ENCODE measurements around the gene COL27A1. TPM values are rescaled to one million over a fixed set of nuclear protein-coding genes. Genes with fewer than 3 reads are reported as not detected.

Gene COL27A1
- total RNA-seq, 2 experiments from 2014 or later: 8.9 to 9.1 TPM

DNA sequence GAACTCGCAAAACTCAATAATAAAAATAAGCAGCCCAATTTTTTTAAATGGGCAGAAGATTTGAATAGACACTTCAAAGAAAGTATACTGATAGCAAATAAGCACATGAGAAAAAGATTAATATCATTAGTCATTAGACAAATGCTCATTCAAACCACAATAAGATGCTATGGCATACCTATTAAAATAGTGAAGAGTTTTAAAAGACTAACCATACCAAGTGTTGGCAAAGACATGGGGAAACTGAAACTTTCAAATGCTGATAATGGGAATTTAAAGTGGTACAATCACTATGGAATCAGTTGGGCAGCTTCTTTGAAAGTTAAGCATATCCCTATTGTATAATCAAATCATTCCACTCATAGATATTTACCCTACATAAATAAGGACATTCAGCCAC is 141.0 kb downstream of the COL27A1 start:
- Mint-ChIP-seq H3K36me3 (ENCODE audit: low read depth) (peaks cover 12% of the 10 kb centered on the region), H3K4me3 (no peak overlapping the region), H3K4me1 (no peaks in the 10 kb centered on the region), H3K27me3 (no peaks in the 10 kb centered on the region), H3K9me3 (ENCODE audit: low read depth) (peaks cover 14% of the 10 kb centered on the region), H3K27ac (no peak overlapping the region)
- no peak for DNase-seq
- ATAC-seq: no peak
- ChIA-PET CTCF (interaction anchor here (2.2 kb wide), 1 partner anchor 188 kb away, joined by 6 read pairs; no protein-coding TSS in a partner anchor), POLR2A (interaction anchor here (0.6 kb wide), 1 partner anchor 14 kb away, joined by 3 read pairs; no protein-coding TSS in a partner anchor)
- intact Hi-C loops (cut with DNase I, micrococcal nuclease): no loop called here

DNA sequence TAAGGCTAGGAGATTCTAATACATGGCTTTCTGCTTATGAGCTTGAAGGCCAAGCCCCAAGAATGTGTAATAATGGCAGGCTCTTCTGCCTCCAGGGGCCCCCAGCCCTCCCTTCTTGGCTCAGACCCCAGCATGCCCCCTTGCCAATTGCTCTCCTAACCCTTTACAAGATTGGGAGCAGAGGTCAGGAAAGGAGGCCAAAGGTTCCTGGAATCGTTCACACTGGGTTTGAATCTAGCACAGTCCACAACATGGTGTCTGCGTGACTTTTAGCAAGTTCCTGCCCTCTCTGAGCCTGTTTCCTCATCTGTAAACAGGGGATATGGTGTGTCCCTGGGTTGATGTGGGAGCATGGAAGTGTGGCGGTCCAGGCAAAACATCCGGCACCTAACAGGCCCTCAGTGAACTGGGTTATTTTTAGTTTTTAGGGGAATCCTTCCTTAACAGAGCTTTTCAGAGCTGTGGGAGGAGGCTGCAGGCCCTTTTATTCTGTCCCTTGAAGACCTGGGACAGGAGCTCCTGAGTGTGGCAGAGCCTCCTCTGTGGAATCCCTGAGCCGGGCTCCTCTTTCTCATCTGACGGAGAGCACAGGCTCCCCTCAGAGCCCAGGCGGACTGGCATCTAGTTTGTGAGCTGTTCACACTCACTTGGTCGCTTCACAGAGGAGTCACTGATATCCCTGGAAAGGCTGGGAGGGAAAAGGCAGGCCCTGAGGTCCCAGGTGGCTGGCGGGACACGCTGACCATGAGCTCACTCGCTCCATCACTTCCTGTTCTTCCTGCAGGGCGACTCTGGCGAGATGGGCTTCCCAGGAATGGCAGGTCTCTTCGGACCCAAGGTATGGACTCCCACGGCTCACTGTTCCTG is 144.2 kb downstream of the COL27A1 start:
- POLR2A ChIA-PET: no interaction called here
- H3K27ac Mint-ChIP-seq: no peak overlapping the region
- no peak for ATAC-seq
- H3K27me3 Mint-ChIP-seq: no peaks in the 10 kb centered on the region
- peaks cover 11% of the 10 kb centered on the region for H3K36me3 Mint-ChIP-seq (ENCODE audit: low read depth)
- DNase-seq: no peak
- H3K9me3 Mint-ChIP-seq (ENCODE audit: low read depth): peaks cover 13% of the 10 kb centered on the region
- intact Hi-C loops (cut with DNase I, micrococcal nuclease): no loop called here
- no peaks in the 10 kb centered on the region for H3K4me1 Mint-ChIP-seq
- CTCF ChIA-PET: interaction anchor here (0.8 to 2.4 kb wide), 4 partner anchors 9 to 217 kb away, joined by 3 to 9 read pairs (median 4); partner anchors contain the start of gene COL27A1
- no peak overlapping the region for H3K4me3 Mint-ChIP-seq

DNA sequence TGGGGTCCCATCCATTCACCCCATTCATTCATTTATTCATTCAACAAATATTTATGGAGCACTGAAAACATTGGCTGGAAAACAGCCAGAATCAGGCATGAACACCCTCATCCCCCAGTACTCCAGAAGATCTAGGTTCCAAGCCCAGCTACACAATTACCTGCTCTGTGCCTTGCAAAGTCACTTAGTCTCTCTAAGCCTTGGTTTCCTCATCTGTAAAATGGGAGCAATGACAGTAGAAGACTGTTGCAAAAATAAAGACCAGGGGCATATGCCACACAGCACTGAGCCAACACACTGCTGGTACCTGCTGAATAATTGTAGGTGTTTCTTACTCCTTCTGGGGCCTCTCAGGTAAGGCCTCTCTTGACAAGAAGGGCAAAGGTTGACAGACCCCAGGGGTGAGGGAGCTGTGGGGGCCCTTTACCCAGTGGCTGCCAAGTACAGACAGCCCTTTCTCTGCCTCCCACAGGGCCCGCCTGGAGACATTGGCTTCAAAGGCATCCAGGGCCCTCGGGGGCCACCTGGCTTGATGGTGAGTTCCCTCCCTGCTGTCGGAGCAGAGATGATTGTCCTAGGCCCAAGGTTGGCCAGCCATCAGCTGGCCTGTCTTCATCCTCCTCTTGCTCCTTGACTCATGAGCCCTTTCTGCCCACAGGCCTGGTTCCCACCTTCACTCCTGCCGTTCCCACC is 145.0 kb downstream of the COL27A1 start:
- Mint-ChIP-seq H3K27me3 (no peaks in the 10 kb centered on the region), H3K9me3 (ENCODE audit: low read depth) (peaks cover 5% of the 10 kb centered on the region), H3K36me3 (ENCODE audit: low read depth) (peaks cover 4% of the 10 kb centered on the region), H3K4me3 (no peak overlapping the region), H3K4me1 (no peaks in the 10 kb centered on the region), H3K27ac (no peak overlapping the region)
- CTCF ChIA-PET: interaction anchor here (0.5 to 2.4 kb wide), 3 partner anchors 9 to 473 kb away, joined by 3 to 9 read pairs (median 3); no protein-coding TSS in a partner anchor
- POLR2A ChIA-PET: no interaction called here
- ATAC-seq (no peak), DNase-seq (no peak)
- intact Hi-C loops (cut with DNase I, micrococcal nuclease): no loop called here

DNA sequence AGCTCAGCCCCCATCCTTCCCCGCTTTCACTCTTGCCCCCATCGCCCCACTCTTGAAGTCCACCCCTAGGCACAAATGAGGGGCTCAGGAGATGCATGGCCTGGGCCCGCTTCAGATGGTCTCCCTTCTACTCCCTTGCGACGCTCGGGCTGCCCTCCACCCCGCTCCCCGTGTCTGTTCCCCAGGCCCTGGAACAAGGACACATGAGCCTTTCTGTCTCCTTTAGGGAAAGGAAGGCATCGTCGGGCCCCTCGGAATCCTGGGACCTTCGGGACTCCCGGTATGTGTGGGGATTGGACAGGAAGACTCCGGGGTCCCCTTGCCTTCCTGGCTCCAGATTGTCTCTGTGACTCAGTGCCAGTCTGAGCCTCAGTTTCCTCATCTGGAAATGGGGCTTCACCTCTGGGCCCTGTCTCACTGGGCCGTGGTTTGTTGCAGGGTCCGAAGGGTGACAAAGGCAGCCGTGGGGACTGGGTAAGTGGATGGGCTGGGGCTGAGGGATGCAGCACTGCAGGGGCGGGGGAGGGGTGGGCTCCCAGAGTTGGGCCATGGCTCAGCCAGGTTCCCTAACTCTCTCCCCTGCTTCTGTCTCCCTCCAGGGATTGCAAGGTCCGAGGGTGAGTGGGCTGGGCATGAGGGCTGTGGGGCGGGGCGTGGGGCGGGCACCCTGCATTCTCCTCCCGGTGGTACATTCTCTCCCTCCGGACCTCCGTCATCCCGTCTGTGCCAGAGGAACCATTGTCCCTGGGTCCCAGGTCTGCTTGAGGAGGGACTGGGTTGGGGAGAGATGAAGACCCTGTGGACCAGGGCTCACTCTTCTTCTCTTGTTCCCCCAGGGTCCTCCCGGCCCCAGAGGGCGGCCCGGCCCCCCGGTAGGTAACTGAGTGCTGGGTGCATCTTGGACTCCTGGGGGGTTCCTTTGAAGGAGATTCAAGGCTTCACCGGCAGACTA is 145.8 kb downstream of the COL27A1 start:
- no peak for ATAC-seq
- H3K4me3 Mint-ChIP-seq: no peak overlapping the region

DNA sequence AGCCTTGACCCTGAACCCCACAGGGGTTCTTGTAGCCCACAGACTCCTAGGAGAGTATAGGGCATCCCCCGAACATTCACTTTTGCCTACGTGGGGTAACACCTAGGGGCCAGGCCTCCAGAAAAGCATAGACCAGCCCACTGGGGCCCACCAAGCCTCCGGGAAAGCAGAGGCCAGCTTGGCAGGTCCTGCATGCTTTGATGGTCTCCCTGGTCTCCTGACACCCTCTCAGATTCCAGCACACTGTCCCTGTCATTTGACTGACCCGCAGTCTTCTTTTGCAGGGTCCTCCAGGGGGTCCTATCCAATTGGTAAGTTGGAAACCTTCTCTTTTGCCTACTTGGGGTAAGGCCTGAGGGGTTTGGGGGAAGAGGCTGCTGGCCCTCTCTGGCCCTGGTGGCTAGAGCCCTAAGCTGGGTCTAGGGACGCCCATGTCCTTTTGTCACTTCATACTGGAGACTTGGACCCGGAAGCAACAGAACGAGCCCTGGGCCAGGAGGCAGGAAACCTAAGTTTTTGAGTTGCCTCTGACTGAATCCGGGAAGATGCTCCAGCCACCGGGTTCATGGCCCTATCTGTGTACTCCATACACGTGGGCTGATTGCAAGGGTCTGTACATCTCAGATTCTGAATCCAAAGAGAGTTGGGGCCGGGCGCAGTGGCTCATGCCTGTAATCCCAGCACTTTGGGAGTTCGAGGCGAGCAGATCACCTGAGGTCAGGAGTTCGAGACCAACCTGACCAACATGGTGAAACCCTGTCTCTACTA is 146.6 kb downstream of the COL27A1 start:
- DNase-seq (no peak), ATAC-seq (no peak)
- intact Hi-C loops (cut with DNase I, micrococcal nuclease): no loop called here
- ChIA-PET CTCF (no interaction called here), POLR2A (no interaction called here)
- Mint-ChIP-seq H3K4me1 (peaks cover 4% of the 10 kb centered on the region), H3K27ac (no peak overlapping the region), H3K4me3 (no peak overlapping the region), H3K36me3 (ENCODE audit: low read depth) (no peaks in the 10 kb centered on the region), H3K27me3 (no peaks in the 10 kb centered on the region), H3K9me3 (ENCODE audit: low read depth) (no peaks in the 10 kb centered on the region)

More for the DNA sequence above, 145.8 kb downstream of the COL27A1 start:
- no peaks in the 10 kb centered on the region for H3K9me3 Mint-ChIP-seq (ENCODE audit: low read depth)
- H3K4me1 Mint-ChIP-seq: peaks cover 4% of the 10 kb centered on the region
- no peak for DNase-seq
- H3K27ac Mint-ChIP-seq: no peak overlapping the region
- ChIA-PET CTCF (interaction anchor here (0.5 kb wide), 1 partner anchor 472 kb away, joined by 3 read pairs; no protein-coding TSS in a partner anchor), POLR2A (no interaction called here)
- H3K36me3 Mint-ChIP-seq (ENCODE audit: low read depth): no peaks in the 10 kb centered on the region
- H3K27me3 Mint-ChIP-seq: no peaks in the 10 kb centered on the region
- intact Hi-C loops (cut with DNase I, micrococcal nuclease): no loop called here

DNA sequence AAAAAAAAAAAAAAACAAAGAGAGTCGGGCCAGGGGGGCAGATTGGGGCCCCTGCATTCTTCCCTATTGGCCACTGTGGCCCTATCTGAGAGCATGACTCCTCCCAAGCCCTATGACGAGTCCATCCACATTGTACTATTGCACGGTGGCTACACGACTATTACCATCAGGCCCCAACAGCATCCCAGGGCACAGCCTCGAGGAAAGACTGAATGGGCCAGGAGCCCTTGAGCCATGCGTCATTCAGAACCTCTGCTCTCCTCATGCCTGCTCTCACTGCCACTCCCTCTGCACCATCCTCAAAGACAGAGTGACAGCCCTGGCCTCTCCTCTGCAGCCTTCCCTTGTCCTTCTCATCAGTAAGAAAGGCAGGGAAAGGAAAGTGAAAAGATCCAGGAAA is 147.4 kb downstream of the COL27A1 start:
- peaks cover 4% of the 10 kb centered on the region for H3K4me1 Mint-ChIP-seq
- CTCF ChIA-PET: no interaction called here
- no peak for DNase-seq
- no peak overlapping the region for H3K27ac Mint-ChIP-seq
- H3K27me3 Mint-ChIP-seq: no peaks in the 10 kb centered on the region
- H3K9me3 Mint-ChIP-seq (ENCODE audit: low read depth): no peaks in the 10 kb centered on the region
- no peak overlapping the region for H3K4me3 Mint-ChIP-seq
- H3K36me3 Mint-ChIP-seq (ENCODE audit: low read depth): no peaks in the 10 kb centered on the region
- intact Hi-C loops (cut with DNase I, micrococcal nuclease): no loop called here
- POLR2A ChIA-PET: no interaction called here
- ATAC-seq: no peak

DNA sequence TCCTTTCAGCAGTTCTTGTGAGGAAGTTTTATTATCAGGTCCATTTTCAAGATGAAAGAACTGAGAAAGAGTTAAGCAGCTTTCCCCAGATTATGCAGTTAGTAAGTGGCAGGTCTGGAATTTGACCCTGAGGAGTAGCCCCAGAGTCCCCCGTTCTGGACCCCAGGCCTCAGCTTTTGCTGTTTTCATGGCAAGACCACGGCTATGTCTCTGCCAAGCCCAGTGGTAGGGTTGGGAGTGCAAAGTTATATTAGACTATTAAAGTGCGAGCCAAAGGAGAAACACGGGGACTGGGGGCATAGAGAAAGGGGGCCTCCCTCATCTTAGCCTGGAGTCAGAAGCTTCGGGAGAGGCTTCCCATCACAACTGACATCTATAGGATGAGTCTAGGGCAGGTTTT is 148.2 kb downstream of the COL27A1 start:
- peaks cover 4% of the 10 kb centered on the region for H3K4me1 Mint-ChIP-seq
- no peak overlapping the region for H3K27ac Mint-ChIP-seq
- ChIA-PET POLR2A (no interaction called here), CTCF (interaction anchor here (0.6 to 1.4 kb wide), 3 partner anchors 82 to 1460 kb away, joined by 3 read pairs; no protein-coding TSS in a partner anchor)
- no peak overlapping the region for H3K4me3 Mint-ChIP-seq
- H3K36me3 Mint-ChIP-seq (ENCODE audit: low read depth): no peaks in the 10 kb centered on the region
- H3K9me3 Mint-ChIP-seq (ENCODE audit: low read depth): no peaks in the 10 kb centered on the region
- intact Hi-C loops (cut with DNase I, micrococcal nuclease): no loop called here
- DNase-seq (no peak), ATAC-seq (no peak)
- H3K27me3 Mint-ChIP-seq: no peaks in the 10 kb centered on the region

DNA sequence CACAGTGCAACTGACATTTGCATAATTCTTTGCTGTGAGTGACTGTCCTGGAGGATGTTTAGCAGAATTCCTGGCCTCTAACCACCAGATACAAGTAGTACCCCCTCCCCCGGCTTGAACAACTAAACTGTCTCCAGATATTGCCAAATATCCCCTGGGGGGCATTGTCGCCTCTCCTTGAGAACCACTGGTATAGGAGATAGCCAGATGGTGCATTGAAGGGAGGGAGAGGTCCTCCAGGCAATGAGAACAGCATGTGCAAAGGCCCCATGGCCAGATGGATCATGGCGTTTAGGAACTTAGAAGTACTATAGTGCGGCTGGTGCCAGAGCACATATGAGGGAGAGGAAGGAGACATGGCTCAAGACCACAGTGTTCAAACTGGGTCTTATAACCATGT is 148.6 kb downstream of the COL27A1 start:
- POLR2A ChIA-PET: no interaction called here
- CTCF ChIA-PET: interaction anchor here (0.6 to 1.4 kb wide), 3 partner anchors 82 to 1461 kb away, joined by 3 read pairs; no protein-coding TSS in a partner anchor
- H3K9me3 Mint-ChIP-seq (ENCODE audit: low read depth): no peaks in the 10 kb centered on the region

DNA sequence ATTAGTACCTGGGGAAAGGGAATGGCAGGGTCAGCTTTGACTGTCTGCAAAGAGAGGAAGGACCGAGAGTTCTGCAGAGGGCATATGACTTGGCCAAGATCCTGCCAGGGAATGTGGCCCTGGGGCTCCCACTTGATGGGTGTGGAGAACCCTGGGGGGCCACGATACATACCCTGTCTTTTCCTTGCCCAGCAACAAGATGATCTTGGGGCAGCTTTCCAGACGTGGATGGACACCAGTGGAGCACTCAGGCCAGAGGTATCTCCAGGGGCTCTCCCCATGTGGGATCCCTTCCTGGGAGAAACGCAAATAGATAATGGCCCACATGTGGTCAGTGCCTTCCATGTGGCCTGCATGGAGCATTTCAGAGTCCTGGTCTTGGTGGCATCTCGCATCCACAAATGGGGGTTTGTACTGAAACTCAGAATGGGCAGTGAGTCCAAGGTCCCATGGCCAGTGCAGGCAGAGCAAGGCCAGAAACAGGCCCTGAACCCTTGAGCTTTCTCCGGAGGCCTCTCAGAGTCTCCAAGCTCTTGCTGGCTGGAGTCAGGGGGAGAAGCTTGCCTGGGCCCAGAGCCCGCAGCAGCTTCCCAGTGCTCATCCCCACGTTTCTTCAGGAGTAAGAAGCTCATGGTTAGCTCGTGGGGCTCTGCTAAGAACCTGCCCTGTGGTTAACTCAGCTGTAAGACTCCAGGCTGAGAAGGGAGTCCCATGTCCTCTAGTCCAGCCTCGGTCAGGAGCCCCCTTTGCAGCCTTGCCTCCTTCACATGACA is 149.3 kb downstream of the COL27A1 start:
- Mint-ChIP-seq H3K4me1 (peaks cover 4% of the 10 kb centered on the region), H3K36me3 (ENCODE audit: low read depth) (no peaks in the 10 kb centered on the region), H3K9me3 (ENCODE audit: low read depth) (no peaks in the 10 kb centered on the region), H3K27me3 (no peaks in the 10 kb centered on the region), H3K4me3 (no peak overlapping the region), H3K27ac (no peak overlapping the region)
- intact Hi-C loops (cut with DNase I, micrococcal nuclease): loop anchor here in 1 of 2 experiments (1.0 kb wide), 1 partner anchor 196 kb away; no protein-coding TSS in a partner anchor
- ATAC-seq: no peak
- POLR2A ChIA-PET: no interaction called here
- CTCF ChIA-PET: interaction anchor here (0.9 to 1.4 kb wide), 3 partner anchors 81 to 209 kb away, joined by 3 to 6 read pairs (median 3); partner anchors contain the start of gene COL27A1
- DNase-seq: no peak

More for the DNA sequence above, 148.6 kb downstream of the COL27A1 start:
- no peak overlapping the region for H3K27ac Mint-ChIP-seq
- H3K27me3 Mint-ChIP-seq: no peaks in the 10 kb centered on the region
- no peak overlapping the region for H3K4me3 Mint-ChIP-seq
- no peak for ATAC-seq
- no peaks in the 10 kb centered on the region for H3K36me3 Mint-ChIP-seq (ENCODE audit: low read depth)
- peaks cover 4% of the 10 kb centered on the region for H3K4me1 Mint-ChIP-seq
- intact Hi-C loops (cut with DNase I, micrococcal nuclease): no loop called here
- no peak for DNase-seq

DNA sequence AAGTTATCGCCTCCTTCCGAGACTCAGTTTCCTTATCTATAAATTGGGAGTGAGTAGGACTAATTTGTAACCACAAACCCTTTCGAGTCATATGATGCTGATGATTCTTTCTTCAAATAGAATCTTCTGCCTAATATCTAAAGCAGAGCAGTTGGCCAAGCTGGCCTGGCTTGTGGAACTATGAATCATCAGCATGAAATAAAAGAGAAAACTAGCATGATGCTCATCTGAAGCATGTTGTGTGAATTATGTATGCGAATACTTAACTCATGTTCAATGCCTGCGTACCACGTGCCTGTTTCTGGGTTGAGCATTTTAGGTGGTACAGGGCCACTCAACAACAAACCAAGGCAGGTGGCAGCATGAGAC is 152.5 kb downstream of the COL27A1 start:
- POLR2A ChIA-PET: no interaction called here
- ATAC-seq: no peak
- no peaks in the 10 kb centered on the region for H3K27me3 Mint-ChIP-seq
- H3K27ac Mint-ChIP-seq: no peak overlapping the region
- no peak for DNase-seq
- H3K36me3 Mint-ChIP-seq (ENCODE audit: low read depth): no peaks in the 10 kb centered on the region
- H3K4me1 Mint-ChIP-seq: peaks cover 4% of the 10 kb centered on the region
- CTCF ChIA-PET: interaction anchor here (0.6 to 0.7 kb wide), 2 partner anchors 492 to 630 kb away, joined by 3 read pairs; no protein-coding TSS in a partner anchor
- intact Hi-C loops (cut with DNase I, micrococcal nuclease): no loop called here
- no peak overlapping the region for H3K4me3 Mint-ChIP-seq
- H3K9me3 Mint-ChIP-seq (ENCODE audit: low read depth): no peaks in the 10 kb centered on the region
